Measurements from ENCODE around the gene UBE2J2. TPM values are rescaled to one million over a fixed set of nuclear protein-coding genes. Genes with fewer than 3 reads are reported as not detected.
A peak's percentile ranks its signal among the peaks of the same experiment; 100 is the strongest.

UBE2J2 gene
- total RNA-seq, 4 donors from 2014 or later: 33.0 to 58.4 (median 36.2) TPM

- Histone ChIP-seq H3K9me3 (no peaks in the 10 kb centered on the region), H3K27ac (no peak overlapping the region), H3K4me3 (replicated peaks in 1 of 3) (no peak overlapping the region), H3K27me3 (no peaks in the 10 kb centered on the region), H3K36me3 (no peaks in the 10 kb centered on the region), H3K4me1 (peaks cover 8 to 16% of the 10 kb centered on the region in 2 donors)
- DNase-seq: no peak
- intact Hi-C loops (cut with DNase I): no loop called here
- 90% methylated on average over 2 of the region's 15 CpGs; no CpG with 5 or more reads in 1 of the 2 donors for WGBS, 2 donors
- TF ChIP-seq POLR2A (IDR thresholded peaks at IDR 0.05): no peak
- no peak for TF ChIP-seq CTCF (IDR thresholded peaks at IDR 0.05)
Observed at GRCh38 chr1:1239227-1239613, 34.4 kb downstream of the UBE2J2 start.

- WGBS, 2 donors: no CpG with 5 or more reads among the region's 19 CpGs
Observed at GRCh38 chr1:1238702-1239178, 34.9 kb downstream of the UBE2J2 start.

GRCh38 chr1:1237874-1238701, 35.6 kb downstream of the UBE2J2 start:
- H3K4me3 ChIP-seq (replicated peaks in 1 of 3): no peak overlapping the region
- no peaks in the 10 kb centered on the region for H3K9me3 ChIP-seq
- 44% methylated on average over 5 of the region's 48 CpGs; no CpG with 5 or more reads in 1 of the 2 donors for WGBS, 2 donors
- TF ChIP-seq CTCF (IDR thresholded peaks at IDR 0.05) (no peak), POLR2A (IDR thresholded peaks at IDR 0.05) (no peak)
- no peaks in the 10 kb centered on the region for H3K27me3 ChIP-seq
- intact Hi-C loops (cut with DNase I): no loop called here
- no peak overlapping the region for H3K27ac ChIP-seq
- H3K4me1 ChIP-seq: peaks cover 8 to 20% of the 10 kb centered on the region in 2 donors
- DNase-seq: peak in 1 of 2 donors; percentile 18
- H3K36me3 ChIP-seq: no peaks in the 10 kb centered on the region

More at GRCh38 chr1:1238702-1239178, 34.9 kb downstream of the UBE2J2 start:
- peaks cover 8 to 16% of the 10 kb centered on the region in 2 donors for H3K4me1 ChIP-seq
- H3K9me3 ChIP-seq: no peaks in the 10 kb centered on the region
- no peak overlapping the region for H3K27ac ChIP-seq
- no peak for DNase-seq
- intact Hi-C loops (cut with DNase I): no loop called here
- no peak for TF ChIP-seq POLR2A (IDR thresholded peaks at IDR 0.05)
- TF ChIP-seq CTCF (IDR thresholded peaks at IDR 0.05): no peak
- H3K4me3 ChIP-seq (replicated peaks in 1 of 3): no peak overlapping the region
- H3K27me3 ChIP-seq: no peaks in the 10 kb centered on the region
- H3K36me3 ChIP-seq: no peaks in the 10 kb centered on the region

GRCh38 chr1:1236945-1237873, 36.4 kb downstream of the UBE2J2 start:
- peak; percentile 37 to 40 for DNase-seq
- no peaks in the 10 kb centered on the region for H3K9me3 ChIP-seq
- TF ChIP-seq CTCF (IDR thresholded peaks at IDR 0.05): no peak
- no peak for TF ChIP-seq POLR2A (IDR thresholded peaks at IDR 0.05)
- H3K36me3 ChIP-seq: no peaks in the 10 kb centered on the region
- H3K27ac ChIP-seq: no peak overlapping the region
- H3K4me1 ChIP-seq: peaks cover 8 to 26% of the 10 kb centered on the region in 2 donors
- 48 to 52% methylated on average over 4 to 5 of the region's 34 CpGs for WGBS, 2 donors
- intact Hi-C loops (cut with DNase I): no loop called here
- H3K4me3 ChIP-seq (replicated peaks in 1 of 3): no peak overlapping the region
- no peaks in the 10 kb centered on the region for H3K27me3 ChIP-seq
